GM12864 (cell line): ENCODE data around the gene EPS15.

Experiments
- DNase-seq: peaks from one replicate; pipeline ENCODE4 v3.0.0-alpha.2; 2011; ENCODE audit warnings: low read depth
- H3K4me3 ChIP-seq: 2 replicates; pipeline ENCODE4 v1.5.1; 2011; ENCODE audit warnings: mild to moderate bottlenecking, low read depth, low read length, control low read depth
- CTCF ChIP-seq: IDR thresholded peaks from 2 replicates; pipeline ENCODE4 v1.5.1; 2011; ENCODE audit warnings: low read depth, mild to moderate bottlenecking, moderate library complexity, low read length, control low read depth, inconsistent platforms; ENCODE audit errors: missing control alignments

Gene EPS15

GRCh38 chr1:51519865-51520699, 1.0 kb upstream of the EPS15 start:
- H3K4me3 ChIP-seq = no peak overlapping the region
- TF ChIP-seq CTCF = no peak

GRCh38 chr1:51518586-51519047, 449 bp downstream of the EPS15 start:
- TF ChIP-seq CTCF = no peak
- no peak for DNase-seq
- peak overlapping the region; percentile 79 for H3K4me3 ChIP-seq

More at GRCh38 chr1:51519865-51520699, 1.0 kb upstream of the EPS15 start:
- DNase-seq = no peak

GRCh38 chr1:51518033-51518585, 957 bp downstream of the EPS15 start:
- H3K4me3 ChIP-seq = peak overlapping the region; percentile 79
- TF ChIP-seq CTCF = no peak
- peak; percentile 65 for DNase-seq

GRCh38 chr1:51517361-51518032, 1.6 kb downstream of the EPS15 start:
- DNase-seq = no peak
- TF ChIP-seq CTCF = no peak
- H3K4me3 ChIP-seq = peak overlapping the region; percentile 79

GRCh38 chr1:51516649-51517158, 2.4 kb downstream of the EPS15 start:
- TF ChIP-seq CTCF = no peak
- DNase-seq = no peak
- H3K4me3 ChIP-seq = peak overlapping the region; percentile 79

GRCh38 chr1:51515982-51516648, 3.0 kb downstream of the EPS15 start:
- no peak for DNase-seq
- no peak for TF ChIP-seq CTCF
- H3K4me3 ChIP-seq = peak overlapping the region; percentile 79; the same call in 1 of the 2 replicates
